ACC112 (cell line): Measurements from ENCODE around the gene SNRNP48.

ENCODE experiments used
- H2AFZ ChIP-seq: fragments of 200-600 bp; sonication (generic); one replicate; pipeline ENCODE4 v1.6.0; 2017; ENCODE audit warnings: antibody characterized with exemption, low read length; ENCODE audit not compliant: unreplicated experiment
- H3K27ac ChIP-seq: fragments of 200-600 bp; sonication (generic); 2 replicates; pipeline ENCODE4 v1.5.1; 2014; ENCODE audit warnings: low read depth, mild to moderate bottlenecking, antibody characterized with exemption, low read length, moderate library complexity
- H3K27me3 ChIP-seq: fragments of 200-600 bp; sonication (generic); 2 replicates; pipeline ENCODE4 v1.6.1; 2014; ENCODE audit warnings: mild to moderate bottlenecking, antibody characterized with exemption, low read length, moderate library complexity, mixed read lengths; ENCODE audit not compliant: insufficient read depth
- H3K36me3 ChIP-seq: fragments of 200-600 bp; sonication (generic); 2 replicates; pipeline ENCODE4 v1.6.1; 2016; ENCODE audit warnings: mild to moderate bottlenecking, antibody characterized with exemption, low read length, moderate library complexity, mixed read lengths; ENCODE audit not compliant: insufficient read depth
- H3K4me1 ChIP-seq: fragments of 200-600 bp; sonication (generic); one replicate; pipeline ENCODE4 v1.6.1; 2016; ENCODE audit warnings: low read length, mixed read lengths; ENCODE audit not compliant: insufficient read depth, unreplicated experiment, control insufficient read depth
- H3K4me3 ChIP-seq: fragments of 200-600 bp; sonication (generic); 2 replicates; pipeline ENCODE4 v1.5.1; 2014; ENCODE audit warnings: mild to moderate bottlenecking, low read depth, low read length
- H3K79me2 ChIP-seq: fragments of 200-600 bp; sonication (generic); one replicate; pipeline ENCODE4 v1.6.0; 2016; ENCODE audit warnings: low read length; ENCODE audit not compliant: control insufficient read depth, unreplicated experiment, insufficient read depth

The SNRNP48 gene

GRCh38 chr6:7644417-7644816 lies 54.4 kb downstream of the SNRNP48 start:
- Histone ChIP-seq H3K4me1 (peaks cover 40% of the 10 kb centered on the region), H3K79me2 (no peaks in the 10 kb centered on the region), H3K4me3 (no peak overlapping the region), H3K27me3 (no peaks in the 10 kb centered on the region), H3K27ac (peak overlapping the region; percentile 91; the same call in 1 of the 2 replicates), H2AFZ (no peak overlapping the region), H3K36me3 (no peaks in the 10 kb centered on the region)

- no peaks in the 10 kb centered on the region for H3K79me2 ChIP-seq
- no peaks in the 10 kb centered on the region for H3K27me3 ChIP-seq
- peaks cover 28% of the 10 kb centered on the region for H3K4me1 ChIP-seq
- no peak overlapping the region for H3K4me3 ChIP-seq
- H2AFZ ChIP-seq, result no peak overlapping the region
- H3K27ac ChIP-seq, result peak overlapping the region; percentile 91
- no peaks in the 10 kb centered on the region for H3K36me3 ChIP-seq
These were observed 56.4 kb downstream of the SNRNP48 start for GRCh38 chr6:7646394-7646793.

- Histone ChIP-seq H3K36me3 (no peaks in the 10 kb centered on the region), H3K27me3 (no peaks in the 10 kb centered on the region), H3K4me1 (peaks cover 24% of the 10 kb centered on the region), H3K4me3 (no peak overlapping the region), H2AFZ (peak overlapping the region; percentile 34), H3K27ac (peak overlapping the region; percentile 91), H3K79me2 (no peaks in the 10 kb centered on the region)
These were observed 57.5 kb downstream of the SNRNP48 start for GRCh38 chr6:7647504-7647903.

- Histone ChIP-seq H3K27me3 (no peaks in the 10 kb centered on the region), H3K79me2 (no peaks in the 10 kb centered on the region), H3K4me1 (peaks cover 24% of the 10 kb centered on the region), H3K36me3 (no peaks in the 10 kb centered on the region), H3K4me3 (no peak overlapping the region), H3K27ac (no peak overlapping the region), H2AFZ (no peak overlapping the region)
These were observed 59.2 kb downstream of the SNRNP48 start for GRCh38 chr6:7649037-7649810.

GRCh38 chr6:7650878-7651277 lies 60.9 kb downstream of the SNRNP48 start:
- H3K4me3 ChIP-seq, result no peak overlapping the region
- no peak overlapping the region for H2AFZ ChIP-seq
- no peaks in the 10 kb centered on the region for H3K79me2 ChIP-seq
- no peaks in the 10 kb centered on the region for H3K36me3 ChIP-seq
- peaks cover 14% of the 10 kb centered on the region for H3K4me1 ChIP-seq
- H3K27ac ChIP-seq, result peak overlapping the region; percentile 56; the same call in 1 of the 2 replicates
- H3K27me3 ChIP-seq, result no peaks in the 10 kb centered on the region

- Histone ChIP-seq H2AFZ (no peak overlapping the region), H3K79me2 (no peaks in the 10 kb centered on the region), H3K27me3 (no peaks in the 10 kb centered on the region), H3K27ac (no peak overlapping the region), H3K4me1 (peaks cover 3% of the 10 kb centered on the region), H3K4me3 (no peak overlapping the region), H3K36me3 (no peaks in the 10 kb centered on the region)
These were observed 63.0 kb downstream of the SNRNP48 start for GRCh38 chr6:7652957-7653356.

- H2AFZ ChIP-seq, result no peak overlapping the region
- H3K27ac ChIP-seq, result no peak overlapping the region
- H3K4me1 ChIP-seq, result no peaks in the 10 kb centered on the region
- H3K4me3 ChIP-seq, result no peak overlapping the region
- H3K27me3 ChIP-seq, result no peaks in the 10 kb centered on the region
- no peaks in the 10 kb centered on the region for H3K79me2 ChIP-seq
- H3K36me3 ChIP-seq, result no peaks in the 10 kb centered on the region
These were observed 66.4 kb downstream of the SNRNP48 start for GRCh38 chr6:7656355-7656754.

GRCh38 chr6:7658543-7658942 lies 68.5 kb downstream of the SNRNP48 start:
- no peak overlapping the region for H3K27ac ChIP-seq
- H3K79me2 ChIP-seq, result no peaks in the 10 kb centered on the region
- H3K27me3 ChIP-seq, result no peaks in the 10 kb centered on the region
- H2AFZ ChIP-seq, result no peak overlapping the region
- no peak overlapping the region for H3K4me3 ChIP-seq
- no peaks in the 10 kb centered on the region for H3K4me1 ChIP-seq
- H3K36me3 ChIP-seq, result no peaks in the 10 kb centered on the region

GRCh38 chr6:7661364-7661763 lies 71.4 kb downstream of the SNRNP48 start:
- Histone ChIP-seq H3K27me3 (no peaks in the 10 kb centered on the region), H3K4me1 (no peaks in the 10 kb centered on the region)

More at GRCh38 chr6:7661364-7661763, 71.4 kb downstream of the SNRNP48 start:
- H3K79me2 ChIP-seq, result no peaks in the 10 kb centered on the region
- H3K27ac ChIP-seq, result no peak overlapping the region
- H2AFZ ChIP-seq, result no peak overlapping the region
- no peaks in the 10 kb centered on the region for H3K36me3 ChIP-seq
- H3K4me3 ChIP-seq, result no peak overlapping the region
